Measurements from ENCODE around the gene SOD2.
"Not testable (repeated sequence)": the region's sequence is repeated elsewhere in the genome, so short reads cannot be mapped to it uniquely, and the experiment has no call there.

SOD2 gene

DNA sequence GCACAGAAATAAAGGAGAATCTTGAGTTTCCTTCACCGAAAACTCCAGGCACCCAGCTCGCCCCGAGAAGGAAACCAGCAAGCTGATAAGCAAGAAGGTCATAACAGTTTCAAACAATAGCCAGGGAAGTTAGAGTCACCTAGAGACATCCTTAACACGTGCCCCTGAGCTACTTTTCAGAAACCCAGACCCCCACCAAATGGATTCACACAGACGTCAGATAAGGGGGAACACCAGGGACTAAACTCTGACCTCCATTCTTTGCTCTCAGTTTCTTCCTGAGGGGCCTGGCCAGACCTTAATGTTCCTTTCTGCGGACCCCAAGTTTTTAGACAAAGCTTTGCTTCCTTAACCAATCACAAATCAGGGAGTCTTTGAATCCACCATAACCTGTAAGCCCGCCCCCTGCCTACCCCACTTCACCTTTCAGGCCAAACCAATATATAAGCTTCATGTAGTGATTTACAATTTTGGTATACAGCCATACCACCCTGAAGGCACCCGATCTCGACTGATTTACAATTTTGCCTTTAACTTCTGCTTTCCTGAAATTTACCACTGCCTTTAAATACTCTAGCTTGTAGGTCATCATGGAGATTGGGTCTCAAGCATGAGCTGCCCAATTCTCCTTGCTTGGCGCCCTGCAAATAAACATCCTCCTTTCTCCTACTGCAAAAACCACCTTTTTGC is 11.7 kb downstream of the SOD2 start:
- DNase-seq (ENCODE audit: low spot score): no peak

DNA sequence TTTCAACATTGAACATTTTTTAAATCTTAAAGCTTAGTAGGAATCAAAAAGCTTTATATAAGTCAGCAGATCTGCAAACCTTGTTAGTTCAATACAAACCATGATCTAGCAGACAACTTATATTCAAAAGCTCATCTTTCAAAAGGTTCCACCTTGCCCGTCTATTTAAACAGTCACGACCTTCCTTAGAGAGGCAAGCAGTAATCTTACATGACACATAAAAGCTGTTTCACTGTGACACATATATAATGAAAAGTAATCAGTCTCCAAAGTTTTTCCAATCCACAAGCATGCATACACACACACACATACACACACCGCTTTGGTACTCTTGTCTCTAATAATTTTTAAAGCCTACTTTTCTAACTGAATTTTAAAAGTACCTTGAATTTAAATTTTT is 12.9 kb downstream of the SOD2 start:
- DNase-seq (ENCODE audit: low spot score): no peak

DNA sequence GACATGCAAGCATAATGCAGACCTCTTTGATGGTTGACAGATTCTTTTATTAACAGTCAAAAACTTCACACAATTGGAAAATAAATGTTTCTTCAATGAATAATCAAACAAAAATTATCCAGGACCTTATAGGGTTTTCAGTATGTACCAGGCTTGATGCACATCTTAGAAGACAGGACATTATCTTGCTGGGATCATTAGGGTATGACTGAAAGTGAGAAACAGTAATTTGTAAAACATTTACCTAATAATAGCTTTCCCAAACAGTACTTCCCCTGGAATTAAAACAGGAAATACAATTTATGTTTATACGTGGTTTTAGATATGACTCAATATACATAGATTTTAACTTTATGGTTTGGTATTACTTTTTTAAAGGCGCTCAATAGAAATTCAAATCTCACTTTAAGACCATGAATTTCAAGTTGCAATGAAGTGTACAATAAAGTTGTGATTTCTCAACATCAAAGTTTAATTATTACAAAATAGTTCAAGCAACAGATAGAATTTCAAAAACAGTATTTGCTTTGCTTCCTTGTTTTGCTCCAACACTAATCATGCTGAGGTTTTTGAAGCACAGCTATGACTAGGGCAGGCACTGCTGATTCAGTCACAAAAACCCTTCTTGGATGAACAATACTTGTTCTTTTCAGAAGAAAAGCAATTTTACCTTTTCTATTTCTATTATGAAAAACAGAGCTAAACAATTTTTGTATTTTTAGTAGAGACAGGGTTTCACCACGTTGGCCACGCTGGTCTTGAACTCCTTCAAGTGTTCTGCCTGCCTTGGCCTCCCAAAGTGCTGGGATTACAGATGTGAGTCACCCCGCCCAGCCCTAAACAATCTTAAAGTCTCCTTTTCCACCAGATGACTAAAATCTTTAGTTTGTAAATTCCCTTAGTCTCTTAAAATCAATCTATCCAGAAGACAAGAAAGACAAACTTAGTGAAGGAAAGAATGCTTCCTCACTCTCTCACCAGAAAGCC is 13.7 kb downstream of the SOD2 start:
- DNase-seq (ENCODE audit: low spot score): no peak

DNA sequence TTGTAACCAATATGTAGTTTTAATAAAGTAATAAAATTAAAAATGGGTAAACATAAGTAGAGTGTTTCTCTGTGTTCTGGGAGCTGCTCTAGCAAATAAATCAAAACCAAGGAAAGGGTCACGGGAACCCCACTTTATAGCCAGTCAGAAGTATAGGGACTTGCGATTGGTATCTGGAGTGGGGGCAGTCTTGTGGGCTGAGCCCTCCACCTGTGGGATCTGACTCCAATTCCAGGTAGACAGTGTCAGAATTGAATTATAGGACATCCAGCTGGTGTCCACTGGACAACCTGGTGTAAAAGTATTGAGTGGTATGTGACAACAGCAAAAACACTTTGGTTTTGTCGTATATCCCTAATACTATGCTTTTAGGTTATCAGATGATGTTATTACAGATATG is 14.5 kb downstream of the SOD2 start:
- no peak for DNase-seq (ENCODE audit: low spot score)

DNA sequence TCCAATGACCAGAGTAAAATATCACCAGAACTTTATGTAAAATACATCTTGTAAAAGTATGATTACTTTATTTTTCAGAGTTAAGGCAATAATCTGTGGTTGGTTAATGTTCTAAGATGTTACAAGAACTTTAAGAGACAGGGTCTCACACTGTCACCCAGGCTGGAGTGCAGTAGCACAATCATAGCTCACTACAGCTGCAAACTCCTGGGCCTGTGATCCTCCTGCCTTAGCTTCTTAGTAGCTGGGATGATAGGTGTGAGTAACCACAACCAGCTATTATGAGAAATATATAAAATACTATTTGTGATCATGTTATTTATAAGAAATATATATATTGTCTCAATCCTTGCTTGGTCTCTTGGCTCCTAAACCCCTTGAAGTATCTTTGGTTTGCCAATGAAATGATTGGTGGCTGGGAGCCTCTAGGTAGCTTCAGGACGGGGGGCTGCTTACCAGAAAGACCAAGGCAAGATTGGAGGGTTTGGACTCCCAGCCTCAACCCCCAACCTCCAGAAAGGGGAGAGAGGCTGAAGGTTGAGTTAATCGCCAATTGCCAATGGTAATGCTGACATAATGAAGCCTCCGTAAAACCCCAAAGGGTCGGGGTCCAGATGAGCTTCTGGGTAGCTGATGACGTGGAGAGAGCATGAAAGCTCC is 15.4 kb downstream of the SOD2 start:
- DNase-seq (ENCODE audit: low spot score): no peak

DNA sequence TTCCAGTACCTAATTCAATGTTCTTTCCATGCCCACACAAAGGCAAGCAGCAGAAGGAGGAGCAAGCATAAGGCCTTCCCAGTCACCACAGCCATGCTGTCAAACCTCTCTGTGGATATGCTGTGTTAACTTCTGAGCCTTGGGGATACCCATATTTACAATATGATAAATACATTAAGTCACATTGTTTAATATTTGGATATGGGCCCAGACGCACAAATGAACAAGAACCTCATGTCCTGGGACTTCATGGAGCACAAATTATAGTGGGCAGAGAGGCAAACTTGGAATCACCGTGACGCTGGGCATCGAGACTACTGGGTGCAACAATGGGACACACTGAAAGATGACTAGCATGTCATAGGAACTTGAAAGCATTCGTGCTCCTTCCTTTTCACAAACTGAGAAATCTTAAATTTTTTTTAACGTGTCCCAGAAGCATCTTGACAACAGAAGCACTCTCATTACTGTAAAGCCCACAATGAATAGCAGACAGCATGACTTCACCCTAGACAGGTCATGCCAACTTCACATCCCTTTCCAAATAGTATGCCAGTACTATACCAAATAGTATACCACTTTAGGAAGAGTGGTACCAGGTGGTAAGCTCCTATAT is 16.0 kb downstream of the SOD2 start:
- DNase-seq (ENCODE audit: low spot score): no peak

DNA sequence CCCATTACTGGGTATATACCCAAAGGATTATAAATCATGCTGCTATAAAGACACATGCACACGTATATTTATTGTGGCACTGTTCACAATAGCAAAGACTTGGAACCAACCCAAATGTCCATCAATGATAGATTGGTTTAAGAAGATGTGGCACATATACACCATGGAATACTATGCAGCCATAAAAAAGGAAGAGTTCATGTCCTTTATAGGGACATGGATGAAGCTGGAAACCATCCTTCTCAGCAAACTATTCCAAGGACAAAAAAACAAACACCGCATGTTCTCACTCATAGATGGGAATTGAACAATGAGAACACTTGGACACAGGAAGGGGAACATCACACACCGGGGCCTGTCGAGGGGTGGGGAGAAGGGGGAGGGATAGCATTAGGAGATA is 16.8 kb downstream of the SOD2 start:
- not testable (repeated sequence) for DNase-seq (ENCODE audit: low spot score)

DNA sequence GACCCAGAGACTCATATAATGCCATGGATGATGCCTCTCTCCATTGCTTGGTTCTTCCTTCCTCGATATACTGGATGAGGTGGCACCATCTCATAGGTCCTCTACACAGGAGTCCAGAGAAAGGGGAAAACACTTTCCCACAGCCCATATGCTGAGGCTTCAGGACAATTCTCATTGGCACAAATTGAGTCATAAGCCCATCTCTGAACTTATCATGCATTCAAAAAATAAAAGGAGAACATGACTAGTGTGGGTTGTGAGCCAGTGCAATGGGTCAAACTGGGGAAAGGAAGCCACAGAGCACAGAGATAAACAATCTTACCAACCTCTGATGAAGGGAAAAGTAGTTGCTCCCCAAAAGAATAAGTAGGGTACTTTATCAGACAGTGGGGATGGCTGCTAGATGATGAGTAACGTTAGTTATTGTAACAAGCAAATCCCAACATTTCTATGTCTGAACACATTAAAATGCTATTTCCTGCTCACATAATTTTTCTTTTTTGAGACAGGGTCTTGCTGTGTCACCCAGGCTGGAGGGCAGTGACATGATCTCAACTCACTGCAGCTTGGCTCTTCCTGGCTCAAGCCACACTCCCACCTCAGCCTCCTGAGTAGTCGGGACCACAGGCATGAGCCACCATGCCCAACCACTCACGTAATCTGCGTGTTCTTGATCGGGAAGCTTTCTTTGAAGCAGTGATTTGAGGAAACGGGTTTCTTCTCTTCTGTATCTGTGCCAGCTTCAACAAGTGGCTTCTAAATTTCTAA is 27.0 kb downstream of the SOD2 start:
- DNase-seq (ENCODE audit: low spot score): no peak

DNA sequence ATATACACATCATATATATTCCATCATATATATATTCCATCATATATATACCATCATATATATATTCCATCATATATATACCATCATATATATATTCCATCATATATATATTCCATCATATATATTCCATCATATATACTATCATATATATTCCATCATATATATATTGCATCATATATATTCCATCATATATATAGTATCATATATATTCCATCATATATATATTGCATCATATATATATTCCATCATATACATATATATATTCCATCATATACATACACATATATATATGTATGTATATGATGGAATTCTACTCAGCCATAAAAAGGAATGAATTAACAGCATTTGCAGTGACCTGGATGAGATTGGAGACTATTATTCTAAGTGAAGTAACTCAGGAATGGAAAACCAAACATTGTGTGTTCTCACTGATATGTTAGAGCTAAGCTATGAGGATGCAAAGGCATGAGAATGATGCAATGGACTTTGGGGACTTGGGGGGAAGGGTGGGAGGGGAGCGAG is 29.6 kb downstream of the SOD2 start:
- DNase-seq (ENCODE audit: low spot score): not testable (repeated sequence)

DNA sequence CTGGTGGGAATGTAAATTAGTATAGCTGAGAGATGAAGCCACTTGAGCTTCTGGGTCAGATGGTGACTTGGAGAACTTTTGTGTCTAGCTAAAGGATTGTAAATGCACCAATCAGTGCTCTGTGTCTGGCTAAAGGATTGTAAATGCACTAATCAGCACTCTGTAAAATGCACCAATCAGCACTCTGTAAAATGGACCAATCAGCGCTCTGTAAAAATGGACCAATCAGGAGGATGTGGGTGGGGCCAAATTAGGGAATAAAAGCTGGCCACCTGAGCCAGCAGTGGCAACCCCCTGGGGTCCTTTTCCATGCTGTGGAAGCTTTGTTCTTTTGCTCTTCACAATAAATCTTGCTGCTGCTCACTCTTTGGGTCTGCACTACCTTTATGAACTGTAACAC is 31.1 kb downstream of the SOD2 start:
- not testable (repeated sequence) for DNase-seq (ENCODE audit: low spot score)

DNA sequence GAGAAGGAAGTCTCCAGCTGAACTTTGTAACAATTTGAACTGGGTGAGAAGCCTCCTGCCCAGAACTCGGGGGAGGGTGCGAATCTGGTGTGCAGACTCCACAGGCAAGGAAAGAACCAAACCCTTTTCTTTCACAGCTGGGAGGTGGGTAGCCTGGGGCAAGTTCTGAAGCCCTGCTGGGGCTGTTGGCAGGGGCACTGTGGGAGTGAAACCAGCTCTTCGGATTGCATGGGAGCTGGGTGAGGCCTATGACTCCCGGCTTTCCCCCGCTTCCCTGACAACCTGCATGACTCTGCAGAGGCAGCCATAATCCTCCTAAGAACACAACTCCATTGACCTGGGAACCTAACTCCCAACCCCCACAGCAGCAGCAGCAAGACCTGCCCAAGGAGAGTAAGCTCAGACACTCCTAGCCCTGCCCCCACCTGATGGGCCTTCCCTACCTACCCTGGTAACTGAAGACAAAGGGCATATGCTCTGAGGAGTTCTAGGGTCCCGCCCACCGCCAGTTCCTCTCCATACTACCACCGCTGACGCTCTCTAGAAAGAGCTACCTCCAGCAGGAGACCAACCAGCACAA is 37.5 kb downstream of the SOD2 start:
- no peak for DNase-seq (ENCODE audit: low spot score)

DNA sequence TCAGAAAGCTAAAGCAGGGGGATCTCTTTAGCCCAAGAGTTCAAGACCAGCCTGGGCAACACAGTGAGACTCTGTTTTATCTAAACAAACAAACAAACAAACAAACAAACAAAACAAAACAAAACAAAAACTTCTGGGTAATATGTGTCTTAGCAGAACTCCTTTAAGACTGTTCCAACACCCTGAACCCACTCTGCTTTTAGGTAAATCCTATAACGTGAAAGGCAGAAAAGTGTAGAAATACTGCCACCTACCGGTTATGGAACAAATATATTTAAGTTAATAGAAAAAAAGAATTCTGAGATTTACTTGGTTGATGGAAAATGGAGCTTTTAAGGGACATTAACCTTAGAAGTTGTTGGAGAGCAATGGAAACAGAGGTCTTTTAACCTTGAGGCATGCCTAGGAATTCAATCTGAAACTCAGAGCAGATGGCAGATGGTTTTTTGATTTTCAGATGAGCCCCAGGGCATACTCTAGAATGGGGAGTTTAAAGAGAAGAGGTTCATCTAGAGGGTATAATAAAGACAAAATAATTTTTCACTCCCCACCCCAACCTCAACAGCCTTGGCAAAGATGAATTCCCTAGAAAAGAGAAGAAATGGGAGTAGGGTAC is 38.5 kb downstream of the SOD2 start:
- peak; percentile 31 for DNase-seq (ENCODE audit: low spot score)

DNA sequence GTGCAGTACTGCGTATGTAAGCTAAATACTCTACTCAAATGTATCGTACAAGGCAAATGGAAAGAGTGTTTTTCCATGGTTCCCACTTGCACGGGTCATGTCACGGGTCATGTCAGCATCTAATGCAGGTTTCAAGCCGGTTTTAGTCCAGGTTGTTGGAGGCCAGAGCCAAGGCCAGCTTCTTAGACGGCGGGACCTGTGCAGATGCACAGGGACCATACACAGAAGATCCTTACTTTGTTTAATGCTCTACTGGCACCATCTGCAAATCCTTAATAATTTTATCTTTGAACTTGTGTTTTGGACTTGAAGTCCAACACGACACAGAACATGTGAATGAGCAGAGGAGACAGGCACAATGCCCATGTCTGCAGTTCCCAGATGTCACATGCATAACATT is 42.7 kb downstream of the SOD2 start:
- no peak for DNase-seq (ENCODE audit: low spot score)

DNA sequence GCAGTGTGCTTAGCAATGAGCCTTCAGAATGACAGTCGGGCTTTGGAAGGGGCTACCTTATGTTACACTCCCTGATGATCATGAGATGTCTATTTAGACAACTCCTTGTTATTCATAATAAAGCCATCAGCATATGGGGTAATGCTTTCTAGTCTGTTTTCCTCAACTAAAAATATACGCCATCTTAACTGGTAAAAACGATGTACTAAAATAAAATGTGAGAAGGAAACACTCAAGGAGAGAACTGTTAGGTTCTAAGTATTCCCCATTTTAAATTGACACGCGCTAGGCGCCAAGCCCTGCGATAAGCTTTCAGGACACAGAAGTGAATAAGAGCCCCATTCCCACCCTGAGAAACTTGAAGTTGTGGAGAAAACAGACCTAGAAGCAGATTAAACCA is 43.6 kb downstream of the SOD2 start:
- DNase-seq (ENCODE audit: low spot score): no peak

DNA sequence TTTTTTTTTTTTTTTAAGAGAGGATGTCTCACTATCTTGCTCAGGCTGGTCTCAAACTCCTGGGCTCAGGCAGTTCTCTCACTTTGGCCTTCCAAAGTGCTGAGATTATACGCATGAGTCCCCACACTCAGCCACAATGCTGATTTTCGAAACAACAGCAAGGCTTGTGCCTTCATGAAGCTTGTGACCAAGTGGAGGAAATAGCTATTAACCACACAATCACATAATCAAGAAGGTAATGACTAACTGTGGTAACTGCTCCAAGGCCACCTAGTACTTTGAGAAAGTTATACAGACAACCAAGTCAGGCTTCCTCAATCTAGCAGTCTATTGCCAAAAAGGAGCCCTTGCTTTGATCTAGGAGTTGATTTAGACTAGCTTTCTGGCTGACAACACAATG is 46.3 kb downstream of the SOD2 start:
- peak; percentile 25 for DNase-seq (ENCODE audit: low spot score)

DNA sequence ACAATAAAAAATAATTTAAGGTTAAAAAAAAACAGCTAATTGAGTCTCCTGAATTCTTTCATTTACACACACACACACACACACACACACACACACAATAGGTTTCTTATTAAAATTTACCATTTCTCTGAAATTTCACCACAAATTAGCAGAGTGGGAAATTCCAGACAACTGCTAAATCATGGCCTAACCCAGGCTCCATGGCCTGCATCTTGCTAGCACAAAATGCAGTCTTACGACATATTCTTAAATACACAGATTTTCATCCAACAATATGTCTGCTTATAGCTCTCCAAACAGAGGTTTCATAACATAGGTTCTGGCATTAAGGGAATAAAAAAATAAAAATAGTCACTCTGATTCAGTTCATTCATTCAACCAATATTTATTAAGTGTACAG is 46.9 kb downstream of the SOD2 start:
- no peak for DNase-seq (ENCODE audit: low spot score)

DNA sequence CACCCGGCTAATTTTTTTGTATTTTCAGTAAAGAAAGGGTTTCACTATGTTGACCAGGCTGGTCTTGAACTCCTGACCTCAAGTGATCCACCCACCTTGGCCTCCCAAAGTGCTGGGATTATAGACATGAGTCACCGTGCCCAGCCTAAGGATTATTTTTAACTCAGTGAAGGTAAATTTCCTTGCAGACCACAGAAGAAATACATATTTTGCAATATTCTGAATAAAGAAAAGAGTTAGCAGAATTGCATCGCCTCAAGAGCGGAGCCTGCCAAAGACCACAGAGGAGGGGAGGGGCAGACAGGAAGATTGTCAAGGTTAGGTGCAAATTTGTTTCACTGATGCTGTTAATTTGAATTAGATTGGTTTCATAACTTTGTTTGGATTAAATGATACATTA is 47.4 kb downstream of the SOD2 start:
- no peak for DNase-seq (ENCODE audit: low spot score)

Data from COLO829 (cell line).